Caco-2 (cell line): ENCODE data around the gene CAPZB. TPM values are rescaled to one million over a fixed set of nuclear protein-coding genes. Genes with fewer than 3 reads are reported as not detected.

ENCODE experiments used
- BruUV-seq: library from RNA; stranded (reverse); fragments of 400-500 nt; replicated peaks from 2 replicates; lab custom pipeline; 2021; lab: Mats Ljungman, UMichigan
- CTCF ChIA-PET: fragments of 300-600 bp; sonication (Branson Sonifier 250); formaldehyde crosslinking; loops from one replicate; lab custom pipeline; 2022; ENCODE audit warnings: antibody characterized with exemption; lab: Charles Lee
- POLR2A ChIA-PET: fragments of 300-600 bp; sonication (Branson Sonifier 250); formaldehyde crosslinking; loops from one replicate; lab custom pipeline; 2022; ENCODE audit warnings: antibody characterized with exemption; lab: Charles Lee
- DNase-seq, 2 experiments: peaks; one replicate each; pipeline versions ENCODE4 v3.0.0 to v3.0.0-alpha.2; 2020 to 2022
- H3K27me3 ChIP-seq: replicated peaks from 2 replicates; pipeline ENCODE4 v1.6.0; 2011; ENCODE audit warnings: low read length; ENCODE audit not compliant: control insufficient read depth, insufficient read depth
- H3K36me3 ChIP-seq: 2 replicates; pipeline ENCODE4 v1.5.1; 2011; ENCODE audit warnings: low read length; ENCODE audit not compliant: control insufficient read depth, insufficient read depth
- H3K4me1 ChIP-seq: fragments of 250-450 bp; sonication (Bioruptor Pico); 2 replicates; pipeline ENCODE4 v1.5.1; 2020; ENCODE audit warnings: mild to moderate bottlenecking
- H3K4me3 ChIP-seq: 2 replicates; pipeline ENCODE4 v1.5.1; 2011; ENCODE audit warnings: low read depth, mild to moderate bottlenecking, control low read depth, low read length
- H3K9me3 ChIP-seq: fragments of 250-450 bp; sonication (Bioruptor Pico); 2 replicates; pipeline ENCODE4 v1.5.1; 2020; ENCODE audit warnings: mild to moderate bottlenecking, moderate library complexity
- H3K27ac Mint-ChIP-seq: one replicate; pipeline ENCODE4 v1.8.0; 2022; ENCODE audit warnings: mixed read lengths; ENCODE audit not compliant: unreplicated experiment
- H3K27me3 Mint-ChIP-seq: one replicate; pipeline ENCODE4 v1.8.0; 2022; ENCODE audit warnings: mixed read lengths; ENCODE audit not compliant: insufficient read depth, unreplicated experiment
- H3K36me3 Mint-ChIP-seq: one replicate; pipeline ENCODE4 v1.8.0; 2022; ENCODE audit warnings: mild to moderate bottlenecking, mixed read lengths; ENCODE audit not compliant: insufficient read depth, unreplicated experiment
- H3K4me1 Mint-ChIP-seq: one replicate; pipeline ENCODE4 v1.8.0; 2022; ENCODE audit warnings: low read depth, mixed read lengths; ENCODE audit not compliant: unreplicated experiment
- H3K4me3 Mint-ChIP-seq: one replicate; pipeline ENCODE4 v1.8.0; 2022; ENCODE audit warnings: mild to moderate bottlenecking, moderate library complexity, mixed read lengths; ENCODE audit not compliant: unreplicated experiment
- H3K9me3 Mint-ChIP-seq: one replicate; pipeline ENCODE4 v1.8.0; 2022; ENCODE audit warnings: mixed read lengths; ENCODE audit not compliant: unreplicated experiment
- intact Hi-C: fragments of 100-400 bp; cut with micrococcal nuclease; formaldehyde crosslinking; loops from one replicate; pipeline ENCODE4 v1.10.0; 2022; ENCODE audit not compliant: unreplicated experiment
- total RNA-seq: library from RNA; stranded (reverse); gene quantifications from 2 replicates; pipeline ENCODE4 v1.2.3, GENCODE V29; 2022
- TF ChIP-seq, protein P1 (sequence below), 2 experiments: fragments of 200-600 bp in 1 of 2; IDR thresholded peaks; 1 replicate in 1 of 2; 2 replicates in 1 of 2; pipeline versions ENCODE4 v1.5.1 to v1.8.0; 2011 to 2022; ENCODE audit warnings: antibody characterized with exemption in 1 of 2, control low read depth in 1 of 2, inconsistent platforms in 1 of 2, low read depth in 1 of 2, low read length in 1 of 2, mild to moderate bottlenecking in 1 of 2, moderate library complexity in 1 of 2; ENCODE audit not compliant: insufficient read depth in 1 of 2, severe bottlenecking in 1 of 2, unreplicated experiment in 1 of 2

The CAPZB gene
- total RNA-seq, 1 experiment from 2014 or later: 205 TPM

DNA sequence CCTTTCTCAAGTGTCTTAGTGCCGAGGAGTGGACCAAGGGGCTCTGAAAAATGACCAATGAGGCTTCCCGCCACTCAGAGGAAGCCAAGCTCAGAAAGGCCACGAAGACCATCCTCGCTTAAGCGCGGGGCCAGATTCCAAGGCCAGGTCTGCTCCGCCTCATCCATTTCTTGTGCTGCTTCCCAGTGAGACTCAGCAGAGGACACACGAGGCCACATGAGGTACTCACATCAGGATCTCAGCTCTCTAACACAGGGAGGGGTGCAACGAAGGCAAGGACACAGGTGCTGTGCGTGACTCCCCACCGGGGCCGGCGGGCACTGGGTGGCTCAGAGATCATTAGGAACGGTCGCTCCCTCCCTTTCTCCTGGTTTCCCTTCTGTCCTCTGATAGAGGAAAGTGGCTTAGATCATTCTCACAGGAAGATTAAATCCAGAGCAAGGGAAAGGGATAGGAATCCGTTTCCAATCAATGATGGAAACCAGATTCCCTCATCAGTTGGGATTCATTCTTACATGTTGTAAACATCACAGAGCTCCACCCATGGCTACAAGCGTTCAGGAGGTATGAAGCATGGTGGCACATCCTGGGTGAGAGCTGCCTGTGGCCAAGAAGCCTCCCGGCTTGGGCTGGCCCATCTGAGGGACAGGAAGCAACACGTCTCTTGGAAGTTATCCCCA, 46.7 kb downstream of the CAPZB start:
- H3K27me3 ChIP-seq: no peaks in the 10 kb centered on the region

DNA sequence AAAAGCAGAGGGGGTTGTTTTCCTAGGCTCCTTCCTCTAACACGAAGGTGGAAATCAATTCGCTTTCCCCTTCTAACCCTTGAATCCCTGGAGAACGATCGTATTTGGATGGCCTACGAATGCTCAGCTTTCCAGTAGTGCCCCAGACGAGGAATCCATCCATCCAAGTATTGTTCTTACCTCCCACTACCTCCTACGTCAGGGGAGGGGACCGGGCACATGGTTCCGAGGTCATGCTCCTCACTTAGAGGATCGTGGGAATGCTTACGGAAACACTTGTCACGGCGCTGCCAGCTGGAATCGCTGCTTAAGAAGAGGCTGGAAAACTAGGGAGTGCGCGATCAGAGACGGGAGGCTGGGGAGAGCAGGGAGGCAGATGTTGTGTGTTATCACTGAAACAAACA, 47.4 kb downstream of the CAPZB start:
- POLR2A ChIA-PET: no interaction called here
- no peaks in the 10 kb centered on the region for H3K9me3 Mint-ChIP-seq

More for the DNA sequence above, 46.7 kb downstream of the CAPZB start:
- BruUV-seq: no TSS peak
- ChIA-PET CTCF (interaction anchor here (1.8 kb wide), 1 partner anchor 144 kb away, joined by 5 read pairs; no protein-coding TSS in a partner anchor), POLR2A (no interaction called here)
- Mint-ChIP-seq H3K9me3 (no peaks in the 10 kb centered on the region), H3K36me3 (peaks cover 18% of the 10 kb centered on the region), H3K4me1 (peaks cover 6% of the 10 kb centered on the region), H3K27ac (no peak overlapping the region), H3K27me3 (no peaks in the 10 kb centered on the region), H3K4me3 (no peak overlapping the region)
- DNase-seq: no peak
- Histone ChIP-seq H3K9me3 (no peaks in the 10 kb centered on the region), H3K4me3 (no peak overlapping the region), H3K36me3 (no peaks in the 10 kb centered on the region), H3K4me1 (no peaks in the 10 kb centered on the region)
- TF ChIP-seq, protein P1, sequence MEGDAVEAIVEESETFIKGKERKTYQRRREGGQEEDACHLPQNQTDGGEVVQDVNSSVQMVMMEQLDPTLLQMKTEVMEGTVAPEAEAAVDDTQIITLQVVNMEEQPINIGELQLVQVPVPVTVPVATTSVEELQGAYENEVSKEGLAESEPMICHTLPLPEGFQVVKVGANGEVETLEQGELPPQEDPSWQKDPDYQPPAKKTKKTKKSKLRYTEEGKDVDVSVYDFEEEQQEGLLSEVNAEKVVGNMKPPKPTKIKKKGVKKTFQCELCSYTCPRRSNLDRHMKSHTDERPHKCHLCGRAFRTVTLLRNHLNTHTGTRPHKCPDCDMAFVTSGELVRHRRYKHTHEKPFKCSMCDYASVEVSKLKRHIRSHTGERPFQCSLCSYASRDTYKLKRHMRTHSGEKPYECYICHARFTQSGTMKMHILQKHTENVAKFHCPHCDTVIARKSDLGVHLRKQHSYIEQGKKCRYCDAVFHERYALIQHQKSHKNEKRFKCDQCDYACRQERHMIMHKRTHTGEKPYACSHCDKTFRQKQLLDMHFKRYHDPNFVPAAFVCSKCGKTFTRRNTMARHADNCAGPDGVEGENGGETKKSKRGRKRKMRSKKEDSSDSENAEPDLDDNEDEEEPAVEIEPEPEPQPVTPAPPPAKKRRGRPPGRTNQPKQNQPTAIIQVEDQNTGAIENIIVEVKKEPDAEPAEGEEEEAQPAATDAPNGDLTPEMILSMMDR (IDR thresholded peaks at IDR 0.05; ENCODE audit: insufficient read depth in 1 of 2, low read depth in 1 of 2, low read length in 1 of 2, severe bottlenecking in 1 of 2, unreplicated experiment in 1 of 2): no peak
- intact Hi-C loops: no loop called here

DNA sequence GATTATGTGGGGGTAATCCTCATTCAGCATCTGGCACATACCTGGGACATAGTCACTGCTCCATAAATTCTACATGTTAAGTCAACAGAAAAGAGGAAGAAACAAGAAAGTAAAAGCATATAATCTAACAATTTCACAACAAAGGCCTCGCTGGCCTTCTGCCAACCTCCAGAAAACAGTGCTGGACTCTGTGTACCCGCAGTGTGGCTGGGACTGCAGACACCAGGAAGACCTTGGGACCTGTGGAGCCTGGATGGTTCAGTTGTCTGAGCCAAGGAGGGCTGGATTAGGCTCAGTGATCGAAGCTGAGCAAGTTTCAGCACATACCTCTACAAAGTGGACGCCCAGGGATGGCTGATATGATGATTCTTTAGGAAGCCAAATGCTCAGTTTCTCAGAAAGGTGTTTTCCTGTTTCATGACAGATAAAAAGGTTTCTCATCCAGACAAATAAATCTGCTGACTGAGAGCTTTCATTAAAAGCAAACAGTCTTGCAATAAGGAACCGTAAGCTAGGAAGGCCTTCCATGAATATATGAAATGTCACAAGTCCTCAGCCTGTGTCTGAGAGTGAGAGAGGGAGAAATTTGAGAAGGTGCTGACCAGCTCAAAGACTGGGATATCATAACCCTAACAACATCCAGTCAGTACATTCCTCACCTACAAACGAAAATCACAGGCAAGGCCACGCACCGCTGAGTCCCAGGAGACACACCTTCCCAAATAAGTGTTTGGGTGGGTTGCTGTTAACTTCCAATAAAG, 48.4 kb downstream of the CAPZB start:
- no peaks in the 10 kb centered on the region for H3K9me3 Mint-ChIP-seq
- ChIA-PET POLR2A (no interaction called here), CTCF (no interaction called here)
- no peak overlapping the region for H3K27ac Mint-ChIP-seq
- no peaks in the 10 kb centered on the region for H3K27me3 Mint-ChIP-seq
- no peak overlapping the region for H3K4me3 Mint-ChIP-seq
- no peak overlapping the region for H3K4me3 ChIP-seq
- H3K36me3 ChIP-seq: no peaks in the 10 kb centered on the region
- intact Hi-C loops: no loop called here
- peaks cover 18% of the 10 kb centered on the region for H3K36me3 Mint-ChIP-seq
- H3K4me1 ChIP-seq: no peaks in the 10 kb centered on the region
- no peaks in the 10 kb centered on the region for H3K27me3 ChIP-seq
- no peaks in the 10 kb centered on the region for H3K9me3 ChIP-seq
- no peak for DNase-seq
- no TSS peak for BruUV-seq
- TF ChIP-seq, protein P1 (IDR thresholded peaks at IDR 0.05; ENCODE audit: insufficient read depth in 1 of 2, low read depth in 1 of 2, low read length in 1 of 2, severe bottlenecking in 1 of 2, unreplicated experiment in 1 of 2): no peak
- H3K4me1 Mint-ChIP-seq: peaks cover 6% of the 10 kb centered on the region

More for the DNA sequence above, 47.4 kb downstream of the CAPZB start:
- Histone ChIP-seq H3K4me3 (no peak overlapping the region), H3K9me3 (no peaks in the 10 kb centered on the region), H3K27me3 (no peaks in the 10 kb centered on the region), H3K4me1 (no peaks in the 10 kb centered on the region), H3K36me3 (no peaks in the 10 kb centered on the region)
- no peak overlapping the region for H3K27ac Mint-ChIP-seq
- no TSS peak for BruUV-seq
- H3K4me3 Mint-ChIP-seq: no peak overlapping the region
- CTCF ChIA-PET: no interaction called here
- no peak for DNase-seq
- intact Hi-C loops: no loop called here
- H3K27me3 Mint-ChIP-seq: no peaks in the 10 kb centered on the region
- TF ChIP-seq, protein P1 (IDR thresholded peaks at IDR 0.05; ENCODE audit: insufficient read depth in 1 of 2, low read depth in 1 of 2, low read length in 1 of 2, severe bottlenecking in 1 of 2, unreplicated experiment in 1 of 2): no peak
- peaks cover 18% of the 10 kb centered on the region for H3K36me3 Mint-ChIP-seq
- H3K4me1 Mint-ChIP-seq: peaks cover 6% of the 10 kb centered on the region
